Measurements from ENCODE around the gene NRDC.

- TF ChIP-seq CTCF (conservative IDR thresholded peaks at IDR 0.05) = no peak
- no peak for TF ChIP-seq ZFX (IDR thresholded peaks at IDR 0.05)
Observed at GRCh38 chr1:51750218-51750617, 128.3 kb downstream of the NRDC start.
